Activated naive CD8-positive, alpha-beta T cell treated with anti-CD3 and anti-CD28 coated beads, Interleukin-2, amount 50 U/mL, for 24 hours (primary cell): Measurements from ENCODE around the gene IGF2BP3.
"Not testable (repeated sequence)": the region's sequence is repeated elsewhere in the genome, so short reads cannot be mapped to it uniquely, and the experiment has no call there.

ENCODE experiments used
- ATAC-seq: fragments of 150-1000 bp; cut with Tn5 transposase; one replicate; pipeline ENCODE4 v1.10.0; 2021
- DNase-seq: peaks from one replicate; pipeline ENCODE4 v3.0.0; 2021
- H3K27ac Mint-ChIP-seq: one replicate; pipeline ENCODE4 v1.8.0; 2021; ENCODE audit warnings: mild to moderate bottlenecking, mixed read lengths
- H3K27me3 Mint-ChIP-seq: one replicate; pipeline ENCODE4 v1.8.0; 2021; ENCODE audit warnings: mixed read lengths
- H3K36me3 Mint-ChIP-seq: one replicate; pipeline ENCODE4 v1.8.0; 2021; ENCODE audit warnings: low read depth, mixed read lengths
- H3K4me1 Mint-ChIP-seq: one replicate; pipeline ENCODE4 v1.8.0; 2021; ENCODE audit warnings: mixed read lengths
- H3K4me3 Mint-ChIP-seq: one replicate; pipeline ENCODE4 v1.8.0; 2021; ENCODE audit warnings: mild to moderate bottlenecking, moderate library complexity, mixed read lengths
- H3K9me3 Mint-ChIP-seq: one replicate; pipeline ENCODE4 v1.8.0; 2021; ENCODE audit warnings: mixed read lengths

IGF2BP3 gene

DNA sequence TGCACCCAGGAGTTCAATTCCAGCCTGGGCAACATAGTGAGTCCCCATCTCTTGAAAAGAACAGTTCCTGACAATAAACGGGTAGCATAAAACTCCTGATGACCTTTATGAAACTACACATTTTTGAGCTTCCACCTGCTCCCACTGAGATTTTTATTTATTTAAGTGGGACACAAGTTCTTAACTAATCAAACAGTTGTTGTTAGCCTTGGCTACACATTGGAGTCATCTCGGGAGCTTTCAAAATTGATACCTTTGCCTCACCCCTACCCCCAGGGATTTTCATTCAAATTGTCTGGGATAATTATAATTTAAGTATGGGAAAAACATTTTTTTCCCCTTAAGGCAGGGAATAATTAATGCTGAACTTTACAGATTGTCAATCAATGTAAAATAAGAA is 131.9 kb downstream of the IGF2BP3 start:
- ATAC-seq (no peak), DNase-seq (no peak)
- Mint-ChIP-seq H3K4me1 (no peaks in the 10 kb centered on the region), H3K4me3 (no peak overlapping the region), H3K27ac (no peak overlapping the region), H3K36me3 (no peaks in the 10 kb centered on the region), H3K27me3 (peaks cover 3% of the 10 kb centered on the region), H3K9me3 (no peaks in the 10 kb centered on the region)

DNA sequence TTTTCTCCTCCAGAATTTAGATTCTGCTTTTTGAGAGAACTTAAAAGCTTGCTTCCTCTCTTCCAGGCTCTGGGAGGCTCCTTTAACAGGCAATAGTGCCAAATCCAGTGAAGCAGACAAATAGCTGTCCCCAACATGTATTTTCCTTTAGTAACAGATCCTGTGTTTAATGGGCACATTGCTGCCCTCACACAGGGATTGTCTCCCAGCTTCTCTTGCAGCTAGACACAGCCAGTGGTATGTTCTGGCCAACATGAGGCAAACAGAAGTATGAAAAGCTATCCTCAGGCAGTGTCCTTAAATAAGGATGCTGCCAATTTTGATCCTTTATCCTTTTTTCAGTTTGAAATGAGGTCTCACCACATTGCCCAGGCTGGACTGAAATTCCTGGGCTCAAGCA is 132.9 kb downstream of the IGF2BP3 start:
- ATAC-seq (no peak), DNase-seq (no peak)
- no peaks in the 10 kb centered on the region for H3K4me1 Mint-ChIP-seq
- H3K4me3 Mint-ChIP-seq: no peak overlapping the region
- no peak overlapping the region for H3K27ac Mint-ChIP-seq
- peaks cover 3% of the 10 kb centered on the region for H3K27me3 Mint-ChIP-seq
- H3K9me3 Mint-ChIP-seq: no peaks in the 10 kb centered on the region
- H3K36me3 Mint-ChIP-seq: no peaks in the 10 kb centered on the region

DNA sequence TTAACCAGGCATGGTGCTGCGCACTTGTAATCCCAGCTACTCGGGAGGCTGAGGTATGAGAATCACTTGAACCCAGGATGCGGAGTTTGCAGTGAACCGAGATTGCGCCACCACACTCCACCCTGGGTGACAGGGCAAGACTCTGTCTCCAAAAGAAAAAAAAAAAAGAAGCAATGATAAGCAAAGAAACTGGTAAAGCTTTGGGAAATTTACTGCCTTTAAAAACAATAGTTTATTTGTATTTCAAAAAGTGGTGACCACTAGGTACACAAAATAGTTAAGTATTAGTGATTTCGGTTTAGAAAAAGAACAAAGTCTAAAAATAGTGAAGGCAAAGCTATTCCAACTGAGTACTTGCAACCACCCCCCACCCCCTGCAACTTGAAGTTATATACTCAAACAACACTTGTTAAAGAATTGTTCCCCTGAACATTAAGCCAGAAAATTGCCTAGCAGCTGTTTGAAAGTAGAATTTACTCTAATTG is 133.4 kb downstream of the IGF2BP3 start:
- Mint-ChIP-seq H3K27ac (no peak overlapping the region), H3K4me1 (no peaks in the 10 kb centered on the region)

GRCh38 chr7:23336086-23336485 is 134.2 kb downstream of the IGF2BP3 start:
- no peaks in the 10 kb centered on the region for H3K9me3 Mint-ChIP-seq
- H3K4me3 Mint-ChIP-seq: no peak overlapping the region
- H3K36me3 Mint-ChIP-seq: no peaks in the 10 kb centered on the region
- DNase-seq (no peak), ATAC-seq (no peak)
- no peak overlapping the region for H3K27ac Mint-ChIP-seq
- peaks cover 3% of the 10 kb centered on the region for H3K27me3 Mint-ChIP-seq
- H3K4me1 Mint-ChIP-seq: no peaks in the 10 kb centered on the region

More for the DNA sequence above, 133.4 kb downstream of the IGF2BP3 start:
- Mint-ChIP-seq H3K4me3 (no peak overlapping the region), H3K9me3 (no peaks in the 10 kb centered on the region), H3K36me3 (no peaks in the 10 kb centered on the region), H3K27me3 (peaks cover 3% of the 10 kb centered on the region)
- DNase-seq: no peak
- no peak for ATAC-seq

- peaks cover 3% of the 10 kb centered on the region for H3K27me3 Mint-ChIP-seq
- DNase-seq: no peak
- no peak overlapping the region for H3K27ac Mint-ChIP-seq
- no peaks in the 10 kb centered on the region for H3K4me1 Mint-ChIP-seq
- H3K36me3 Mint-ChIP-seq: no peaks in the 10 kb centered on the region
- ATAC-seq: no peak
- no peak overlapping the region for H3K4me3 Mint-ChIP-seq
- no peaks in the 10 kb centered on the region for H3K9me3 Mint-ChIP-seq
Measured at GRCh38 chr7:23335621-23336020, 134.7 kb downstream of the IGF2BP3 start.

DNA sequence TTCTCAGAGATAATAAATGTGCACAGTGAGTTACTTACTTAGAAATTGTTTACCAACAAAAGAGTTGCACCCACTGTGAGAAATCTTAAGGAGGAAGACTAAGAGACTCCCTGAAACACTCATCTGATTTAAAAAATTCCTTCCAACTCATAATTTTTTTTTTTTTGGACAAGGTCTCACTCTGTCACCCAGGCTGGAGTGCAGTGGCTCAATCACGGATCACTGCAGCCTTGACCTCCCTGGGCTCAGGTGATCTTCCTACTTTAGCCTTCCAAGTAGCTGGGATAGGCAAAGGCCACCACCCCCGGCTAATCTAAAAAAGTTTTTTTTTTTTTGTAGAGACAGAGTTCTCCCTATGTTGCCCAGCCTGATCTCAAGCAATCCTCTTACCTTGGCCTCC is 135.2 kb downstream of the IGF2BP3 start:
- H3K4me3 Mint-ChIP-seq: no peak overlapping the region
- H3K36me3 Mint-ChIP-seq: no peaks in the 10 kb centered on the region
- H3K4me1 Mint-ChIP-seq: no peaks in the 10 kb centered on the region
- H3K9me3 Mint-ChIP-seq: no peaks in the 10 kb centered on the region
- H3K27me3 Mint-ChIP-seq: peaks cover 3% of the 10 kb centered on the region
- no peak for DNase-seq
- no peak overlapping the region for H3K27ac Mint-ChIP-seq
- ATAC-seq: no peak

GRCh38 chr7:23334482-23335056 is 135.7 kb downstream of the IGF2BP3 start:
- Mint-ChIP-seq H3K4me3 (no peak overlapping the region), H3K9me3 (no peaks in the 10 kb centered on the region), H3K27ac (no peak overlapping the region), H3K4me1 (no peaks in the 10 kb centered on the region), H3K27me3 (peaks cover 3% of the 10 kb centered on the region), H3K36me3 (no peaks in the 10 kb centered on the region)
- DNase-seq (no peak), ATAC-seq (no peak)

DNA sequence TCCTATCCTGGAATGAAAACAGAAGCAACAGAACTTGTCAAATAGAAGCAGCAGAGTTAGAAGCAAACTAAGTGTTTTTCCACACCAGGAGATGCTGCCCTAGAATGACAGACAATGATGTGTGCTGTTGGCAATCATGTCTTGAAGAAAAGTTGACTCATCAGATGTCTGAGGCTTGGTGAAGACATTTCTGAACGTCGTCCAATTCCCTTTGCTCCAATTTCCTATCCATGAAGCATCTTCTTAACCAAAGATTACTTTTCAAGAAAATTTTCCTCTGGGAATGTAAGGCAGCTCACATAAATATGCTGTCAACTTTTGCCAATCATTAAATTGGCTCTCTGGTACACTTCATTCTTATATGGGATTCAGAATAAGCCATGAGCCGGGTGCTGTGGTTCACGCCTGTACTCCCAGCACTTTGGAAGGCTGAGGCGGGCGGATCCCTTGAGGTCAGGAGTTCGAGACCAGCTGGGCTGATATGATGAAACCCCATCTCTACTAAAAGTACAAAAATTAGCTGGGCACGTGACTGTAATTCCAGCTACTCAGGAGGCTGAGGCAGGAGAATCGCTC is 136.5 kb downstream of the IGF2BP3 start:
- no peaks in the 10 kb centered on the region for H3K4me1 Mint-ChIP-seq
- H3K4me3 Mint-ChIP-seq: no peak overlapping the region
- H3K36me3 Mint-ChIP-seq: no peaks in the 10 kb centered on the region
- H3K27ac Mint-ChIP-seq: no peak overlapping the region
- H3K27me3 Mint-ChIP-seq: peaks cover 3% of the 10 kb centered on the region
- H3K9me3 Mint-ChIP-seq: no peaks in the 10 kb centered on the region
- DNase-seq (no peak), ATAC-seq (no peak)

- no peaks in the 10 kb centered on the region for H3K4me1 Mint-ChIP-seq
- H3K27ac Mint-ChIP-seq: no peak overlapping the region
- DNase-seq (no peak), ATAC-seq (no peak)
- H3K27me3 Mint-ChIP-seq: peaks cover 4% of the 10 kb centered on the region
- no peaks in the 10 kb centered on the region for H3K9me3 Mint-ChIP-seq
- no peaks in the 10 kb centered on the region for H3K36me3 Mint-ChIP-seq
- no peak overlapping the region for H3K4me3 Mint-ChIP-seq
Measured at GRCh38 chr7:23332910-23333612, 137.2 kb downstream of the IGF2BP3 start.

GRCh38 chr7:23332193-23332592 is 138.1 kb downstream of the IGF2BP3 start:
- Mint-ChIP-seq H3K27ac (no peak overlapping the region), H3K4me3 (no peak overlapping the region), H3K27me3 (peaks cover 4% of the 10 kb centered on the region)

DNA sequence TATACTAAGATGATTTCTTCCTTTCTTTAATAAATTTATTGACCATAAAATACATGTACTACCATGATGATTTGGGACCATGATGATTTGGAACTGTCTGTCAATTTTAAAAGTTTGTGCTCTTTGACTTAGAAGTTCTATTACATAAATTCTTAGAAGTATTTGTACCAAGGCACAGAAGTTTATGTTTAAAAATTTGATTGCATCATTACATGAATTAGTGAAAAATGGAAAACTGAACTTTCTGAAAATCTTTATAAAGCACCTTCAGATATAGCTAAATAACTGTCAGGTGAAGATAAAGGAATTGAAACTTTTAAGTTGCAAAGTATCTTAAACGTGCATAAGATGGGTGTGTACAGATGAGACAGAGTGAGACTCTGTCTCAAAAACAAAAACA is 139.2 kb downstream of the IGF2BP3 start:
- Mint-ChIP-seq H3K4me3 (no peak overlapping the region), H3K9me3 (no peaks in the 10 kb centered on the region), H3K4me1 (no peaks in the 10 kb centered on the region), H3K36me3 (no peaks in the 10 kb centered on the region), H3K27ac (no peak overlapping the region), H3K27me3 (peaks cover 4% of the 10 kb centered on the region)
- ATAC-seq (no peak), DNase-seq (no peak)

More at GRCh38 chr7:23332193-23332592, 138.1 kb downstream of the IGF2BP3 start:
- DNase-seq: no peak
- H3K4me1 Mint-ChIP-seq: no peaks in the 10 kb centered on the region
- no peaks in the 10 kb centered on the region for H3K9me3 Mint-ChIP-seq
- no peaks in the 10 kb centered on the region for H3K36me3 Mint-ChIP-seq
- ATAC-seq: no peak

DNA sequence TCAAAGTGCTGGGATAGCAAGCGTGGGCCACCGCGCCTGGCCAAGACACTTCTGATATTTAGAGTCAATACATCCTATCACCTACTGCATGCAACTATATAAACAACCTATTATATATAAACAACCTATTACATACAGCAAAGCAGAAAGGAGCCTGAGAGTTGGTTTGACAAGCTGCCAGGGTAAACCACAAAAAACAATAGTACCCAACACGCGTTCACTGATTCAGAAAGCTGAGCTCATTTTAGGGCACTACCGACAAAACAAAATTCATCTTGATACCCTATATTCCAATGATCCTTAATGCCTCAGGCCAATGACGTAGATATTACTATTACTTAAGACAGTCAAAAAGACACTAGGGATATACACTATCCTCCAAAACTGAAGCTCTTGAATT is 154.9 kb downstream of the IGF2BP3 start:
- Mint-ChIP-seq H3K27me3 (peaks cover 2% of the 10 kb centered on the region), H3K4me3 (no peak overlapping the region), H3K36me3 (peaks cover 11% of the 10 kb centered on the region), H3K9me3 (no peaks in the 10 kb centered on the region), H3K4me1 (peaks cover 6% of the 10 kb centered on the region), H3K27ac (no peak overlapping the region)
- no peak for DNase-seq
- no peak for ATAC-seq

DNA sequence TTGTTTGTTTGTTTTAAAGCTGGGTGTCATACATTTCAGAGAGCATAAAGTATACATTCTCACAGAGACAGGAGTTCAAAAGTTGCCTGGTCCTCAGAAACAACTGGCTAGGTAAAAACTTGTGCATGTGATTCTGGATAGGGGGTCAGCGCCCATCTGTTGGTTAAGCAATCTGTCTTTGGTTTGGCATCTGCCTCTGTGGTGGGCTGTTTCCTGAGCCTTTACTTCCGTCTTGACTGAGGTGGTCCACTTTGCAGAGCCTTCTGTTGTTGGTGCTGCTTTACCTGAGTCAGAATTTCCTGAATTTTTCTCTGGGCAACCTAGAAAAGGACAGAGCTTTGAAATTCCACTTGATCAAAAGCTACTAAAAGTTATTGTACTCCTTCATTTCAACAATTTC is 158.2 kb downstream of the IGF2BP3 start:
- H3K4me3 Mint-ChIP-seq, H3K9me3 Mint-ChIP-seq, H3K4me1 Mint-ChIP-seq, ATAC-seq, DNase-seq, H3K27me3 Mint-ChIP-seq, H3K27ac Mint-ChIP-seq: not testable (repeated sequence)
- H3K36me3 Mint-ChIP-seq: peaks cover 27% of the 10 kb centered on the region

DNA sequence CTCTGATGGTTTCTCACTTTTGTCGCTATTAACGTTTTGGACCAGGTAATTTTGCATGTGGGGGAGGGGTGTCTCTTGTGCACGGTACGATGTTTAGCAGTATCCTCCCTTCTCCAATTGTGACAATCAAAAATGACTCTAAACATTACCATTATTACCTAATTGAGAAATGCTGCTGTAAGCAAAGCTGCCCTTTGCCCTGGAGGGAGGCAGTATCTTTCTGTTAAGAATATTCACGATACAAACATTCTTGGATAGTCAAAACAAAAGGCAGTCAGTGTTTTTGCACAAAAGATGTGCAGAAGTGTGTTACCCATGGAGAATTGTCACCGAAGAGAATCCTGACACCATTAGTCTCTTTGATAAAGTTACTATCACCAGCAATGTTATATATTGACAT is 161.5 kb downstream of the IGF2BP3 start:
- H3K27ac Mint-ChIP-seq: no peak overlapping the region
- no peaks in the 10 kb centered on the region for H3K27me3 Mint-ChIP-seq
- H3K4me1 Mint-ChIP-seq: peaks cover 28% of the 10 kb centered on the region

DNA sequence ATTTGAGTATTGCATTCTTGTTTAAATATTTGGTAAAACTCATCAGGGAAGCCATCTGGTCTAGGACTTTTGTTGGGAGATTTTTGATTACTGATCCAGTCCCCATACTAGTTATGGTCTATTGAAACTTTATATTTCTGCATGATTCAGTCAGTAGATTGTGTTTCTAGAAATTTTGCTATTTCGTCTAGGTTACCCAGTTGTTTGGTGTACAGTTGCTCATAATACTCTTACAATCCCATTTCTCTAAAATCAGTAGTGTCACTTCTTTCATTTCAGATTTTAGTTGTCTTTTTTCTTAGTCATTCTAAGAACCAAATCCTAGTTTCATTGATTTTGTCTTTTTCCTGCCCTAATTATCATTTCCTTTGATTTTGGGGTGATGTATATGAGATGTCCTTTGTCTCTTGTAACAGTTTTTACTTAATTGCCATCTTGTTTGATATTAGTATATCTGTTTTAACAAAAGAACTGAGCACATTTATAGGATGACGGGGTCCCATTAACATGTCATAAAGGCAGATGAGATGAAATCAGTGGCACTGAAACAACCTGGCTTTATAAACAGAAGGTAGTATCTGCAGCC is 163.3 kb downstream of the IGF2BP3 start:
- H3K27ac Mint-ChIP-seq: peak overlapping the region; percentile 32
- H3K27me3 Mint-ChIP-seq: no peaks in the 10 kb centered on the region
- no peak overlapping the region for H3K4me3 Mint-ChIP-seq
- DNase-seq: no peak
- no peaks in the 10 kb centered on the region for H3K9me3 Mint-ChIP-seq
- H3K4me1 Mint-ChIP-seq: peaks cover 40% of the 10 kb centered on the region
- no peak for ATAC-seq
- H3K36me3 Mint-ChIP-seq: peaks cover 66% of the 10 kb centered on the region

More for the DNA sequence above, 161.5 kb downstream of the IGF2BP3 start:
- no peak for ATAC-seq
- Mint-ChIP-seq H3K36me3 (peaks cover 54% of the 10 kb centered on the region), H3K4me3 (no peak overlapping the region), H3K9me3 (no peaks in the 10 kb centered on the region)
- DNase-seq: no peak
